Smooth muscle cell (in vitro differentiated cells): ENCODE measurements around the gene SLC6A8. TPM values are rescaled to one million over a fixed set of nuclear protein-coding genes. Genes with fewer than 3 reads are reported as not detected.
A peak's percentile ranks its signal among the peaks of the same experiment; 100 is the strongest.

Experiments used
- DNase-seq: peaks from one replicate; lab custom pipeline; 2025; ENCODE audit not compliant: unreplicated experiment; lab: John Stamatoyannopoulos, UW
- H2AFZ ChIP-seq: fragments of 200-600 bp; sonication (generic); 2 replicates; pipeline ENCODE4 v1.6.0; 2016; ENCODE audit warnings: antibody characterized with exemption, low read depth, mild to moderate bottlenecking
- H3F3A ChIP-seq: fragments of 200-600 bp; sonication (generic); 2 replicates; pipeline ENCODE4 v1.6.0; 2017; ENCODE audit warnings: antibody characterized with exemption, low read depth
- H3K27ac ChIP-seq: fragments of 200-600 bp; sonication (generic); 2 replicates; pipeline ENCODE4 v1.5.1; 2016; ENCODE audit warnings: low read depth, mild to moderate bottlenecking
- H3K27me3 ChIP-seq: fragments of 200-600 bp; sonication (generic); 2 replicates; pipeline ENCODE4 v1.6.1; 2016; ENCODE audit warnings: low read depth, mild to moderate bottlenecking
- H3K36me3 ChIP-seq: fragments of 200-600 bp; sonication (generic); 2 replicates; pipeline ENCODE4 v1.5.1; 2016; ENCODE audit warnings: low read depth
- H3K4me1 ChIP-seq: fragments of 200-600 bp; sonication (generic); 2 replicates; pipeline ENCODE4 v1.5.1; 2016; ENCODE audit warnings: low read depth
- H3K4me2 ChIP-seq: fragments of 200-600 bp; sonication (generic); 2 replicates; pipeline ENCODE4 v1.6.0; 2016; ENCODE audit warnings: mild to moderate bottlenecking
- H3K4me3 ChIP-seq: fragments of 200-600 bp; sonication (generic); 2 replicates; pipeline ENCODE4 v1.5.1; 2016; ENCODE audit warnings: mild to moderate bottlenecking
- H3K79me2 ChIP-seq: fragments of 200-600 bp; sonication (generic); 2 replicates; pipeline ENCODE4 v1.6.0; 2016; ENCODE audit warnings: low read depth, mild to moderate bottlenecking
- H3K9ac ChIP-seq: fragments of 200-600 bp; sonication (generic); 2 replicates; pipeline ENCODE4 v1.6.0; 2016; ENCODE audit warnings: low read depth
- H3K9me3 ChIP-seq: fragments of 200-600 bp; sonication (generic); replicated peaks from 2 replicates; pipeline ENCODE4 v1.5.1; 2016; ENCODE audit warnings: low read depth
- H4K20me1 ChIP-seq: fragments of 200-600 bp; sonication (generic); 2 replicates; pipeline ENCODE4 v1.6.0; 2016; ENCODE audit warnings: low read depth
- CTCF ChIP-seq: fragments of 200-600 bp; sonication (generic); IDR thresholded peaks from 2 replicates; pipeline ENCODE4 v1.5.1; 2017; ENCODE audit warnings: borderline replicate concordance, mild to moderate bottlenecking, antibody characterized with exemption; ENCODE audit not compliant: insufficient read depth, poor library complexity, severe bottlenecking
- WGBS: methylation state at CpG from one replicate; pipeline ENCODE4 v1.1.7; 2016; ENCODE audit warnings: low lambda C conversion rate; 5-methylcytosine and 5-hydroxymethylcytosine counted together
- polyA plus RNA-seq: library from polyadenylated mRNA; unstranded; fragments of >200 nt; fragmentation: Nextera tagmentation; extraction: Ambion mirVana; gene quantifications from 2 replicates; pipeline ENCODE4 v1.2.1, GENCODE V29; 2016
- total RNA-seq: library from RNA; depleted of rRNA; stranded (reverse); fragments of >200 nt; gene quantifications from 2 replicates; pipeline ENCODE4 v1.2.3, GENCODE V29; 2014

SLC6A8 gene
- total and polyA plus RNA-seq, 2 experiments from 2014 or later: 45.2 to 98.1 TPM

GRCh38 chrX:153706799-153707198 is 19.1 kb downstream of the SLC6A8 start:
- no peak for DNase-seq
- Histone ChIP-seq H3F3A (no peaks in the 10 kb centered on the region), H3K4me2 (no peak overlapping the region), H4K20me1 (peaks cover 7% of the 10 kb centered on the region), H3K79me2 (no peaks in the 10 kb centered on the region), H3K36me3 (no peaks in the 10 kb centered on the region), H3K9ac (no peak overlapping the region), H3K9me3 (no peaks in the 10 kb centered on the region), H3K27ac (no peak overlapping the region), H3K27me3 (no peaks in the 10 kb centered on the region), H3K4me1 (no peaks in the 10 kb centered on the region), H2AFZ (no peak overlapping the region), H3K4me3 (no peak overlapping the region)
- WGBS: 85% methylated on average over 9 of the region's 9 CpGs
- TF ChIP-seq CTCF: no peak

- Histone ChIP-seq H2AFZ (no peak overlapping the region), H3K27me3 (no peaks in the 10 kb centered on the region), H3K4me1 (no peaks in the 10 kb centered on the region), H3K36me3 (no peaks in the 10 kb centered on the region), H3K79me2 (no peaks in the 10 kb centered on the region), H3K9me3 (no peaks in the 10 kb centered on the region), H4K20me1 (peaks cover 7% of the 10 kb centered on the region), H3F3A (no peaks in the 10 kb centered on the region), H3K27ac (no peak overlapping the region), H3K9ac (no peak overlapping the region), H3K4me3 (no peak overlapping the region), H3K4me2 (no peak overlapping the region)
- no peak for TF ChIP-seq CTCF
- 98% methylated on average over 6 of the region's 6 CpGs for WGBS
- no peak for DNase-seq
Observed at GRCh38 chrX:153707406-153707805, 19.7 kb downstream of the SLC6A8 start.

GRCh38 chrX:153708415-153708814 is 20.7 kb downstream of the SLC6A8 start:
- Histone ChIP-seq H3K27ac (peak overlapping the region; percentile 71), H3K4me3 (no peak overlapping the region), H3K36me3 (no peaks in the 10 kb centered on the region), H3K9ac (no peak overlapping the region), H3K4me2 (no peak overlapping the region), H3K27me3 (no peaks in the 10 kb centered on the region), H3K9me3 (no peaks in the 10 kb centered on the region), H3F3A (no peaks in the 10 kb centered on the region), H4K20me1 (peaks cover 7% of the 10 kb centered on the region), H3K4me1 (no peaks in the 10 kb centered on the region), H3K79me2 (no peaks in the 10 kb centered on the region), H2AFZ (no peak overlapping the region)
- DNase-seq: no peak
- TF ChIP-seq CTCF: peak; percentile 41
- 62% methylated on average over 13 of the region's 13 CpGs for WGBS
